Body of pancreas (tissue), 4 donors: ENCODE measurements around the gene GSG1L.

Experiments
- POLR2A ChIP-seq, 3 donors: fragments of 450-650 bp; IDR thresholded peaks; one replicate each; pipeline ENCODE4 v1.6.1; 2016; ENCODE audit warnings: antibody characterized with exemption in 3 of 3, mild to moderate bottlenecking in 2 of 3
- TF ChIP-seq, protein P1 (sequence below), 7 experiments: fragments of 450-650 bp in 4 of 7; fragments of 200-600 bp in 3 of 7; sonication (generic) in 3 of 7; IDR thresholded peaks; one replicate each; pipeline ENCODE4 v1.5.1; 2016 to 2019; ENCODE audit warnings: antibody characterized with exemption in 7 of 7

DNA sequence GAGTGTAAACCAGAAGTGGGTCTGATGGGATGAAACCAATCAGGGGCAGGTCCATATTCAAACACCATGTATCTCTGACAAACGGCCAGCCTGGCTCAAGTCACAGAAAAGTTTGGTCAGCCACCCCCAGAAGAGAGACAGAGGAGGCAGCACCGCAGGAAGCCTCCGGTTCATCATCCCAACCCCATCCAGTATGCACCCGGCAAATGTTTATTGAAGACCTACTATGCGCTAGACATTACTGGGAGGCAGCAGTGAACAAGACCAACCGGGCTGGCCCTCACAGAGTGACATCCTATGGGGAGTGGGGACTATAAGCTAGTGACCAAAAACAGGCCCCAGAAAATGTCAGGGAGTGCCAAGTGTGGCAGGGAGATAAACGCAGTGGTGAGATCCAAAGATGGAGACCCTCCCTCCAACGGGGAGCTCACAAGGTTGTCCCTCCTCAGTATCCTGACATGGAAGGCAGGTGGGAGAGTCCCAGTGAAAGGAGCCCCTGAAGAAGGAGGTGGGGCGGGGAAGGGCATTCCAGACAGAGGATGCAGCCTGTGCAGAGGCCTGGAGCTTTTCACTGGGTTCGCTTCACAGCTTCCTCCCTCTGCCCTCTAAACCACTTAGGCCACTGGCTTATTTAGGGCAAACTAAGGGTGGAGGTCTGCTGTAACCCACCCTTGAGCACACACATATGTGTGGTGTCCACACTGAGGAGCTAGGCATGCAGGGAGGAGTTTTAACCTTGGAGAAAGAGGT, 2.0 kb downstream of the GSG1L start:
- TF ChIP-seq, protein P1, sequence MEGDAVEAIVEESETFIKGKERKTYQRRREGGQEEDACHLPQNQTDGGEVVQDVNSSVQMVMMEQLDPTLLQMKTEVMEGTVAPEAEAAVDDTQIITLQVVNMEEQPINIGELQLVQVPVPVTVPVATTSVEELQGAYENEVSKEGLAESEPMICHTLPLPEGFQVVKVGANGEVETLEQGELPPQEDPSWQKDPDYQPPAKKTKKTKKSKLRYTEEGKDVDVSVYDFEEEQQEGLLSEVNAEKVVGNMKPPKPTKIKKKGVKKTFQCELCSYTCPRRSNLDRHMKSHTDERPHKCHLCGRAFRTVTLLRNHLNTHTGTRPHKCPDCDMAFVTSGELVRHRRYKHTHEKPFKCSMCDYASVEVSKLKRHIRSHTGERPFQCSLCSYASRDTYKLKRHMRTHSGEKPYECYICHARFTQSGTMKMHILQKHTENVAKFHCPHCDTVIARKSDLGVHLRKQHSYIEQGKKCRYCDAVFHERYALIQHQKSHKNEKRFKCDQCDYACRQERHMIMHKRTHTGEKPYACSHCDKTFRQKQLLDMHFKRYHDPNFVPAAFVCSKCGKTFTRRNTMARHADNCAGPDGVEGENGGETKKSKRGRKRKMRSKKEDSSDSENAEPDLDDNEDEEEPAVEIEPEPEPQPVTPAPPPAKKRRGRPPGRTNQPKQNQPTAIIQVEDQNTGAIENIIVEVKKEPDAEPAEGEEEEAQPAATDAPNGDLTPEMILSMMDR (IDR thresholded peaks at IDR 0.05), result no peak
- no peak for TF ChIP-seq POLR2A (IDR thresholded peaks at IDR 0.05)
